ENCODE measurements around the gene PNMA8C. TPM values are rescaled to one million over a fixed set of nuclear protein-coding genes. Genes with fewer than 3 reads are reported as not detected.
A peak's percentile ranks its signal among the peaks of the same experiment; 100 is the strongest.

The PNMA8C gene
- total RNA-seq, 2 donors from 2014 or later = not detected

DNA sequence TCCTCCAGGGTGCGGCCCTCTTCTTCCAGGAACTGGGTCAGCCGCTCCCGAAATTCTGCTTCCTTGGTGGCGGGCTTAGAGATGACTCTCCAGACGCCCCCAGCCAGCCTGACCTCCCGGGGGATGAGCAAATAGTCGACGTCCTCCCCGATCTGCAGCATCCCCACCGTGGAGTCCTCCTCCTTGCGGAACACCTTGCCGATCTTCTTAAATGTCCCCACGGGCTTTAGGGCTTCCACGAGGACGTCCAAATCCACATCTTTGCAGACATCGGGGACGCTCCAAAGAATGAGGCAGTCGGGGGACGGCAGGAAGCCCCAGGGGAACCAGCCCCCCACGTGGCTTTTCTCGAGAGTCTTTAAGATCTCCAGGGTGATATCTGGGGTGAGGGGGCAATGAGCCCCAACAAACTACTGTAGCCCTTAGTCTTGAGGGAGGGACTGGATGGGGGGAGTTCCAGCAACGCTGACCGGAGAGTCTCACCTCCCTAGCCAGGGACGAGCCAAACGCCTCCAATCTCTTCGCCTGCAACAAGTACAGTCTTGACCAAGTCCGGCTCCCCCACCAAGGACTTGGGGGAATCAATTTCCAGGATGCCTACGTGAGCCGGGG is 16.0 kb downstream of the PNMA8C start:
- Histone ChIP-seq H3K4me1 (peaks cover 0 to 49% of the 10 kb centered on the region in 2 donors), H3K27ac (peak overlapping the region; percentile 86 to 88), H3K4me3 (peak overlapping the region; percentile 60), H3K27me3 (no peaks in the 10 kb centered on the region), H3K36me3 (peaks cover 6% of the 10 kb centered on the region), H3K9me3 (no peaks in the 10 kb centered on the region)
- no peak for DNase-seq (ENCODE audit: low spot score)
- TF ChIP-seq, protein P1, sequence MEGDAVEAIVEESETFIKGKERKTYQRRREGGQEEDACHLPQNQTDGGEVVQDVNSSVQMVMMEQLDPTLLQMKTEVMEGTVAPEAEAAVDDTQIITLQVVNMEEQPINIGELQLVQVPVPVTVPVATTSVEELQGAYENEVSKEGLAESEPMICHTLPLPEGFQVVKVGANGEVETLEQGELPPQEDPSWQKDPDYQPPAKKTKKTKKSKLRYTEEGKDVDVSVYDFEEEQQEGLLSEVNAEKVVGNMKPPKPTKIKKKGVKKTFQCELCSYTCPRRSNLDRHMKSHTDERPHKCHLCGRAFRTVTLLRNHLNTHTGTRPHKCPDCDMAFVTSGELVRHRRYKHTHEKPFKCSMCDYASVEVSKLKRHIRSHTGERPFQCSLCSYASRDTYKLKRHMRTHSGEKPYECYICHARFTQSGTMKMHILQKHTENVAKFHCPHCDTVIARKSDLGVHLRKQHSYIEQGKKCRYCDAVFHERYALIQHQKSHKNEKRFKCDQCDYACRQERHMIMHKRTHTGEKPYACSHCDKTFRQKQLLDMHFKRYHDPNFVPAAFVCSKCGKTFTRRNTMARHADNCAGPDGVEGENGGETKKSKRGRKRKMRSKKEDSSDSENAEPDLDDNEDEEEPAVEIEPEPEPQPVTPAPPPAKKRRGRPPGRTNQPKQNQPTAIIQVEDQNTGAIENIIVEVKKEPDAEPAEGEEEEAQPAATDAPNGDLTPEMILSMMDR (IDR thresholded peaks at IDR 0.05) = no peak

DNA sequence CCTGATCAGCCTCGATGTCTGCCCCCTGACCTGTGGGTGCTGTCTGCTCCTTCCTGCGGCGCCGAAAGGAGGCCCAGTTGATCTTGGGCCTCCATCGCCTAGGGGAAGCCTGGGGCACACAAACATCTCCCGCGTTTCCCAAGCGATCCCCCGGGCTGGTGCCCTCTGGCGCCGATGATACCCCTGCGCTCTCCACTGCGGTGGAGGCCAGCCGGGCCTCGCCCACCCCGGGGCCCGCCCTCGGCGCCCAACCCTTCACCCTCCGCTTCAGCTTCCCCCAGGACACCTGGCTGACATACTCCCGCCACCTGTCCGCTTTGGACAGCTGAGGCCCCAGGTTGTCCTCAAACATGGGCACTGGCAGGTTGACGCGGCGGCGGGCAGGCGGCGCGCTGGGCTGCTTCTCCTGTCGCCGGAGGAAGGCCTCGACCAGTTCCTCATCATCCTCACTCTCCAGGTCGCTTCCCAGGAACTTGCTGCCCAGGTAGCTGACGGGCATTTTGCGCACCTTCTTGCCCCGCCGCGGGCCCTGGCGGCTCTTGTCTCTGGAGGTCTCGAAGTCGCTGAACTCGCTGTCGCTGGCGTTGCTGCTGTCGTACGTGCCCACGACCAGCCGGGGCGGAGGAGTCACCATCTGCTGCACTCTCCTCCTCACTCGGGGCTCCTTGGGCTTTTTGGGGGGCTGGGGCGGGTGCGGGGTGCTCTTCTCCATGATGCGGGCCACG is 16.6 kb downstream of the PNMA8C start:
- Histone ChIP-seq H3K27ac (peak overlapping the region; percentile 86 to 88), H3K4me3 (peak overlapping the region; percentile 60), H3K27me3 (no peaks in the 10 kb centered on the region), H3K9me3 (no peaks in the 10 kb centered on the region), H3K36me3 (peaks cover 6% of the 10 kb centered on the region), H3K4me1 (peaks cover 0 to 56% of the 10 kb centered on the region in 2 donors)
- no peak for DNase-seq (ENCODE audit: low spot score)
- TF ChIP-seq, protein P1 (IDR thresholded peaks at IDR 0.05) = peak in 1 of 2 donors; percentile 18

DNA sequence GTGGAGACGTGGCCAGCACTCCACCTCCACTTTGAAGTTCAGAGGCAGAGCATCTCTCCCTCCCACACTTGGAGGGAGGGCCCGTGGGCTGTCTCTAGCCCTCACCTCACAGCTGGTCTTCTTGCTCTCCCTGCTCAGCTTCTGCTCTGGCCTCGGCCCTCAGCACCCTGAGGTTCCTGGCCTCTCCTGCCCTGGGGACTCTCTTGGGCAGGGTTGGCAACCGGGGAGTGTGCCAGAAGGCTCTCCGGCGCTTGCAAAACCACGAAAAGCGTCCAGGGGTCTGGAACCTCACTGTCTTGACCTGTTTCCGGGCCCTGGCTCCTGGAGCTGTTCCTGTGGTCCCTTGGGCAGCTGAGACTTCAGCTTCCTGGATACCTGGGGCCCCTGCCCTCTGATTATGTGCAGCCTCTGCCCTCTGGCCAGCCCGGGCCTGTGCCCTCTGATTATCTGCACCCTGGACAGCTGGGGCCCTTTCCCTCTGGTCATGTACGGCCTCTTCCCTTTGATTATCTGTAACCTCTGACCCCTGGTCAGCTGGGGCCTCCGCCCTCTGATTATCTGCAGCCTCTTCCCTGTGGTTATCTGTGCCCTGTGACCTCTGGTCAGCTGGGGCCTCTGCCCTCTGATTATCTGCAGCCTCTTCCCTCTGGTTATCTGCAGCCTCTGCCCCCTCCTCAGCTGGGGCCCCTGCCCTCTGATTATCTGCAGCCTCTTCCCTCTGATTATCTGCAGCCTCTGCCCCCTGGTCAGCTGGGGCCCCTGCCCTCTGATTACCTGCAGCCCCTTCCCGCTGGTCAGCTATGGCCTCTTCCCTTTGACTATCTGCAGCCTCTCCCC is 17.4 kb downstream of the PNMA8C start:
- TF ChIP-seq, protein P1 (IDR thresholded peaks at IDR 0.05) = no peak
- Histone ChIP-seq H3K9me3 (no peaks in the 10 kb centered on the region), H3K4me1 (peaks cover 0 to 56% of the 10 kb centered on the region in 2 donors), H3K4me3 (peak overlapping the region; percentile 60), H3K27ac (peak overlapping the region; percentile 86 to 88), H3K36me3 (peaks cover 6% of the 10 kb centered on the region), H3K27me3 (no peaks in the 10 kb centered on the region)
- DNase-seq (ENCODE audit: low spot score) = no peak

DNA sequence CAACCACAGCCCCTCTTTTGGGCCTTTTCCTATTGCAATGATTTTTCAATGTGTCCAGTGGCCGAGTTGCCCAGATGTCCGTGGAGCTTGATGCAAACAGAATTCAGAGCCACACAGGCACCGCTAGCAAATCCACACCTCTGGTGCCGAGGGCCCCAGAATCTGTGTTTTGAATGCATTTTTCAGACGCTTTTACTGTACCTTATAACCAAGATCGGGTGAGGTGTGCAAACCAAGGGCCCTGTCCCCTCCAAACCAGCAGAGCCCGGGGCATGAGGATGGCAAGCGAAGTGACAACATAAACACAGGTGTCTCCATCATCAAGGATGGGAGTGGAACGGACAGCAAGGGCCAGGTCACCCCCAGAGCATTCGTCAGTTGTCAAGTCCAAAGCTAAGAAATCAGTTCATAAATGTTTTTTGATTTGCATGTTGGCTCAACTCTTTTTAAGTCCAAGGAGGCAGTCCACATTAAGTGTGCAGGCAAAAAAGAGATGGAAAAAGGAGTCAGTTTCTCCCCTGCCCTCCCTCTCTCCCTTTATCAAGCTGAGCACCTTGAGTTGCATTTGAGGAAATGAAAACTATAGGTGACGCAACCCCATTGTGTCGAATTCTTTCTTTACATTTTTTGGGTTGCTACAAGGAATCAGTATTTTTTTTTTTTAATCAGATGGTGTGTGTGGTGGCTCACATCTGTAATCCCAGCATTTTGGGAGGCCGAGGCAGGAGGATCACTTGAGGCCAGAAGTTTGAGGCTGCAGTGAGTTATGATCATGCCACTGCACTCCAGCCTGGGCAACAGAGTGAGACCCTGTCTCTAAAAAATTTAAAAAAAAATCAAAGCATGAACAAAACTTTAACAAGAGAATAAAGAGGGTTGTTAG is 18.3 kb downstream of the PNMA8C start:
- no peaks in the 10 kb centered on the region for H3K9me3 ChIP-seq
- H3K4me1 ChIP-seq = peaks cover 0 to 50% of the 10 kb centered on the region in 2 donors
- peaks cover 6% of the 10 kb centered on the region for H3K36me3 ChIP-seq
- TF ChIP-seq, protein P1 (IDR thresholded peaks at IDR 0.05) = no peak
- peak overlapping the region in 1 of 2 donors; percentile 86 for H3K27ac ChIP-seq
- no peak for DNase-seq (ENCODE audit: low spot score)
- H3K4me3 ChIP-seq = peak overlapping the region in 1 of 2 donors; percentile 60
- no peaks in the 10 kb centered on the region for H3K27me3 ChIP-seq

DNA sequence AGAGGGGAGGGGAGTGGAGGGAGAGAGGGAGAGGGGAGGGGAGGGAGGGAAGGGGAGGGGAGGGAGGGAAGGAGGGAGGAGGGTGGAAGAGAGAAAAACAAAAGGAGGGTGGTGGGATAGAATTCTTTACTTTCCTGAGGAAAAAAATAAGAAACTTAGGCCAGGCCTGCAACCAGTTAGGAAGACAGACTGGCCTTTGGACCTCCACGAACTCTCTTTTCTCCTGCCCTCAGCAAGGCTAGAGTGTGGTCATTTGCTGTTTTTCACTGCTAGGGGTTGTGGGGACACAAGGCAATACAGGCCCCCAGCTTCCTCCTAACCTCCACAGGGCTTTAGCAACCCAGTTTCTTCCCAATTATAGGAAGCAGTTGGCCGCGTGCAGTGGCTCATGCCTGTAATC is 19.5 kb downstream of the PNMA8C start:
- Histone ChIP-seq H3K36me3 (peaks cover 6% of the 10 kb centered on the region), H3K27ac (peak overlapping the region; percentile 54 to 78), H3K4me1 (peaks cover 0 to 61% of the 10 kb centered on the region in 2 donors), H3K4me3 (no peak overlapping the region), H3K27me3 (no peaks in the 10 kb centered on the region), H3K9me3 (no peaks in the 10 kb centered on the region)
- TF ChIP-seq, protein P1 (IDR thresholded peaks at IDR 0.05) = no peak
- DNase-seq (ENCODE audit: low spot score) = no peak
